ENCODE data around the gene OR10K2.
"Not testable (repeated sequence)": the region's sequence is repeated elsewhere in the genome, so short reads cannot be mapped to it uniquely, and the experiment has no call there.

OR10K2 gene

GRCh38 chr1:158426137-158426536 lies at the start of gene OR10K2:
Gene OR10K2, minus strand, starts transcription at chr1:158426237. Its CDS starts 5,371 bp downstream, at chr1:158420866.
- H3K27me3 ChIP-seq (ENCODE audit: insufficient read depth, low read length) = no peaks in the 10 kb centered on the region
- H3K36me3 ChIP-seq (ENCODE audit: insufficient read depth, low read length) = no peaks in the 10 kb centered on the region
- H3K9me3 ChIP-seq (ENCODE audit: low read length) = no peaks in the 10 kb centered on the region
- H3K4me1 ChIP-seq (ENCODE audit: insufficient read depth, low read length) = peaks cover 10% of the 10 kb centered on the region
- no peak within 1 kb of the TSS for H2AFZ ChIP-seq (ENCODE audit: low read depth, low read length)
- H3K4me3 ChIP-seq (ENCODE audit: low read length) = no peak within 1 kb of the TSS

GRCh38 chr1:158471920-158472319 lies 45.9 kb upstream of the OR10K2 start, which contains the start of gene OR10R2:
Gene OR10R2, plus strand, starts transcription at chr1:158472220. Its CDS starts 106 bp downstream, at chr1:158472326.
- no peak within 1 kb of the TSS for H2AFZ ChIP-seq (ENCODE audit: low read depth, low read length)
- H3K4me1 ChIP-seq (ENCODE audit: insufficient read depth, low read length) = no peaks in the 10 kb centered on the region
- no peaks in the 10 kb centered on the region for H3K27me3 ChIP-seq (ENCODE audit: insufficient read depth, low read length)
- H3K36me3 ChIP-seq (ENCODE audit: insufficient read depth, low read length) = no peaks in the 10 kb centered on the region
- H3K9me3 ChIP-seq (ENCODE audit: low read length) = no peaks in the 10 kb centered on the region
- H3K4me3 ChIP-seq (ENCODE audit: low read length) = no peak within 1 kb of the TSS

DNA sequence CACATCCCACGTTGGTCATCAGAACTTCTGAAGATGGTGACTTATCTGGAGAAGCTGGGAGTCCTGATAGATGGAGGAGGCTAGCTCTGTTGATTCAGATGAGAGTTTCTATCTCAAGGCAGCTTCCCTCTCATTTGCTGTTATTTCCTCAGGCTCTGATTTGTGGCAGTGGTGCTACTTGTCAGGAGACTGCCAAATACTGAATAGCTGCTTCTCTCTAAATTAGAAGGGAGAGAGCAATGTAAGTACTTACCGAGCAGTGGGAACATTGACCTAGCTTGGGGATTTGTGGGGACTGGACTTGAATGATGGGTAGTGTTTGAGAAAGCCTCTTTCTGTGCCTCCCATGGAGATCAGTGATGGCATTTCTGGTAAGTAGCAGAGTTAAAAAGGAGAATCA lies 35.5 kb upstream of the OR10K2 start, which contains the start of gene OR10K1:
OR10K1 (plus strand) TSS at position 301 of the 400 bp plus-strand sequence. CDS start 3,728 bp downstream, outside the sequence.
- Histone ChIP-seq H3K9me3 (ENCODE audit: low read length) (no peaks in the 10 kb centered on the region), H3K4me3 (ENCODE audit: low read length) (no peak within 1 kb of the TSS), H2AFZ (ENCODE audit: low read depth, low read length) (no peak within 1 kb of the TSS), H3K36me3 (ENCODE audit: insufficient read depth, low read length) (no peaks in the 10 kb centered on the region), H3K4me1 (ENCODE audit: insufficient read depth, low read length) (no peaks in the 10 kb centered on the region), H3K27me3 (ENCODE audit: insufficient read depth, low read length) (no peaks in the 10 kb centered on the region)

GRCh38 chr1:158458263-158458662 lies 32.2 kb upstream of the OR10K2 start:
- H3K4me1 ChIP-seq (ENCODE audit: insufficient read depth, low read length) = no peaks in the 10 kb centered on the region
- H3K9me3 ChIP-seq (ENCODE audit: low read length) = no peaks in the 10 kb centered on the region
- H3K4me3 ChIP-seq (ENCODE audit: low read length) = no peak overlapping the region
- no peaks in the 10 kb centered on the region for H3K27me3 ChIP-seq (ENCODE audit: insufficient read depth, low read length)
- H2AFZ ChIP-seq (ENCODE audit: low read depth, low read length) = no peak overlapping the region
- H3K36me3 ChIP-seq (ENCODE audit: insufficient read depth, low read length) = no peaks in the 10 kb centered on the region

GRCh38 chr1:158457246-158457645 lies 31.2 kb upstream of the OR10K2 start:
- no peak overlapping the region for H3K4me3 ChIP-seq (ENCODE audit: low read length)
- H3K27me3 ChIP-seq (ENCODE audit: insufficient read depth, low read length) = no peaks in the 10 kb centered on the region
- H2AFZ ChIP-seq (ENCODE audit: low read depth, low read length) = no peak overlapping the region
- H3K4me1 ChIP-seq (ENCODE audit: insufficient read depth, low read length) = no peaks in the 10 kb centered on the region
- no peaks in the 10 kb centered on the region for H3K36me3 ChIP-seq (ENCODE audit: insufficient read depth, low read length)
- H3K9me3 ChIP-seq (ENCODE audit: low read length) = no peaks in the 10 kb centered on the region

DNA sequence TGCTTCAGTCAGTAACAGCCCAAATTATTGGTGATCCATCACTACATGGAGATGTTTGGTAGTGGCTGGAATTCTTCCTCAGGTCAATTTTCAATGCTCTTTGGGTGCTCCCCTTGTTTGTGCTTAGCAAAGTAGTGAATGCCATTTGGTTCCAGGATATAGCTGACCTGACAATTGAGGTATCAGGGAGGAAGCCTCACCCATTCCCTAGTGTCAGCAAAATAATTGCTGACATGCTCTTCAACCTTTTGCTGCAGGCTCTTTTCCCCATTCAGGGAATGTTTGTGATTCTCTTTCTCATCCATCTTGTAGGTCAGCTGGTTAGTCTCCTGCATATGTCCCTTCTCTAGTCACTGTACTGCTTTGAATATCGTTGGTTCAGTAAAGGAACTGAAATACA lies 28.5 kb upstream of the OR10K2 start:
- Histone ChIP-seq H3K36me3 (ENCODE audit: insufficient read depth, low read length) (no peaks in the 10 kb centered on the region), H2AFZ (ENCODE audit: low read depth, low read length) (no peak overlapping the region), H3K4me1 (ENCODE audit: insufficient read depth, low read length) (no peaks in the 10 kb centered on the region), H3K4me3 (ENCODE audit: low read length) (no peak overlapping the region), H3K9me3 (ENCODE audit: low read length) (no peaks in the 10 kb centered on the region), H3K27me3 (ENCODE audit: insufficient read depth, low read length) (no peaks in the 10 kb centered on the region)

GRCh38 chr1:158445376-158445775 lies 19.3 kb upstream of the OR10K2 start:
- Histone ChIP-seq H3K9me3 (ENCODE audit: low read length) (no peaks in the 10 kb centered on the region), H3K27me3 (ENCODE audit: insufficient read depth, low read length) (no peaks in the 10 kb centered on the region), H3K4me1 (ENCODE audit: insufficient read depth, low read length) (no peaks in the 10 kb centered on the region), H3K36me3 (ENCODE audit: insufficient read depth, low read length) (no peaks in the 10 kb centered on the region), H3K4me3 (ENCODE audit: low read length) (no peak overlapping the region), H2AFZ (ENCODE audit: low read depth, low read length) (no peak overlapping the region)

GRCh38 chr1:158434741-158435140 lies 8.7 kb upstream of the OR10K2 start:
- Histone ChIP-seq H3K4me1 (ENCODE audit: insufficient read depth, low read length) (no peaks in the 10 kb centered on the region), H3K27me3 (ENCODE audit: insufficient read depth, low read length) (no peaks in the 10 kb centered on the region), H2AFZ (ENCODE audit: low read depth, low read length) (no peak overlapping the region), H3K36me3 (ENCODE audit: insufficient read depth, low read length) (no peaks in the 10 kb centered on the region), H3K4me3 (ENCODE audit: low read length) (no peak overlapping the region), H3K9me3 (ENCODE audit: low read length) (no peaks in the 10 kb centered on the region)

- H2AFZ ChIP-seq (ENCODE audit: low read depth, low read length); H3K36me3 ChIP-seq (ENCODE audit: insufficient read depth, low read length); H3K27me3 ChIP-seq (ENCODE audit: insufficient read depth, low read length); H3K9me3 ChIP-seq (ENCODE audit: low read length); H3K4me3 ChIP-seq (ENCODE audit: low read length); H3K4me1 ChIP-seq (ENCODE audit: insufficient read depth, low read length): not testable (repeated sequence)
Measured at GRCh38 chr1:158430163-158430562, 4.1 kb upstream of the OR10K2 start.

DNA sequence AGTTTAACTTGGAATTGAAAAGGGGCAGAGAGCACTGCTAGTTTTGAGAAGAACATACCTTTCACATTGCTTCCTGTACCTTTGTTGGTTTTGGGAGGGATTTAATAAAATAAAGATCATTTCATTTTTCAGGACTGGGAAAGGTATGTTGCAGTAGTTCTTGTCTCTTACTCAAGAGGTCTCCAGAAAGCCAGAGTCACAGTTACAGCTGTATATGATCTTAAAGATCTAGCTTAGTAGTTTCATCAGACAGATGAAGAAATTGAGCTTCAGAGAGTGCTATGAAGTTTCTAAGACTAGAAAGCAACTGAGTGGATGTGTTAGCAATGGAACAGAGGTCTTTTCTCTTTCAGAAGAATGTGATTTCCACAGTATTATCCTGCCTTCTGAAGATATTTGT lies 1.0 kb downstream of the OR10K2 start:
- Histone ChIP-seq H3K36me3 (ENCODE audit: insufficient read depth, low read length) (no peaks in the 10 kb centered on the region), H3K4me1 (ENCODE audit: insufficient read depth, low read length) (peaks cover 10% of the 10 kb centered on the region), H2AFZ (ENCODE audit: low read depth, low read length) (no peak overlapping the region), H3K4me3 (ENCODE audit: low read length) (no peak overlapping the region), H3K27me3 (ENCODE audit: insufficient read depth, low read length) (no peaks in the 10 kb centered on the region), H3K9me3 (ENCODE audit: low read length) (no peaks in the 10 kb centered on the region)

- H3K27me3 ChIP-seq (ENCODE audit: insufficient read depth, low read length) = no peaks in the 10 kb centered on the region
- no peak overlapping the region for H3K4me3 ChIP-seq (ENCODE audit: low read length)
- H3K36me3 ChIP-seq (ENCODE audit: insufficient read depth, low read length) = no peaks in the 10 kb centered on the region
- H2AFZ ChIP-seq (ENCODE audit: low read depth, low read length) = no peak overlapping the region
- peaks cover 10% of the 10 kb centered on the region for H3K4me1 ChIP-seq (ENCODE audit: insufficient read depth, low read length)
- no peaks in the 10 kb centered on the region for H3K9me3 ChIP-seq (ENCODE audit: low read length)
Measured at GRCh38 chr1:158422212-158422611, 3.8 kb downstream of the OR10K2 start.

GRCh38 chr1:158417586-158417985 lies 8.5 kb downstream of the OR10K2 start:
- no peaks in the 10 kb centered on the region for H3K9me3 ChIP-seq (ENCODE audit: low read length)
- peaks cover 9% of the 10 kb centered on the region for H3K4me1 ChIP-seq (ENCODE audit: insufficient read depth, low read length)
- H3K27me3 ChIP-seq (ENCODE audit: insufficient read depth, low read length) = no peaks in the 10 kb centered on the region
- no peak overlapping the region for H2AFZ ChIP-seq (ENCODE audit: low read depth, low read length)
- no peaks in the 10 kb centered on the region for H3K36me3 ChIP-seq (ENCODE audit: insufficient read depth, low read length)
- no peak overlapping the region for H3K4me3 ChIP-seq (ENCODE audit: low read length)

GRCh38 chr1:158414651-158415345 lies 11.2 kb downstream of the OR10K2 start:
- no peak overlapping the region for H2AFZ ChIP-seq (ENCODE audit: low read depth, low read length)
- H3K4me3 ChIP-seq (ENCODE audit: low read length) = no peak overlapping the region
- H3K27me3 ChIP-seq (ENCODE audit: insufficient read depth, low read length) = no peaks in the 10 kb centered on the region
- no peaks in the 10 kb centered on the region for H3K9me3 ChIP-seq (ENCODE audit: low read length)
- H3K4me1 ChIP-seq (ENCODE audit: insufficient read depth, low read length) = no peaks in the 10 kb centered on the region
- no peaks in the 10 kb centered on the region for H3K36me3 ChIP-seq (ENCODE audit: insufficient read depth, low read length)

DNA sequence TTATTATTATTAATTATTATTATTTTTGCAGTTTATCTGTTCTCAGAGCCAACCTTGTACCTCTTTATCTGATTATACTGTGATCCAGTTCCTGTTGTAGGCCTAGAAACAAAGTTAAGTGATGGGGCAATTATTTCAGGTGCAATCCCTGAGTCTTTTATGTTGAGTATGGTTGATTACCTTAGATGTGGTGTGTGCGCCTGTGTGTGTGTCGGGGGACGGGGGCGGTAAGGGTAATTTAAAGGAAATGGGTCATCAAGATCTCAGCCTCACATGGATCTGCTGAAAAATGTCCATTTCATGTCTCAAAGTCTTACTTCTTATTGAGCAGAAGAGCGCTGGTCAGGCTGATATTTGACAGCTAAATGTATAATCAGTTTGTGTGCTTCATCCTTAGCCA lies 18.9 kb downstream of the OR10K2 start:
- Histone ChIP-seq H3K27me3 (ENCODE audit: insufficient read depth, low read length) (no peaks in the 10 kb centered on the region), H3K4me1 (ENCODE audit: insufficient read depth, low read length) (no peaks in the 10 kb centered on the region), H3K36me3 (ENCODE audit: insufficient read depth, low read length) (no peaks in the 10 kb centered on the region), H3K9me3 (ENCODE audit: low read length) (no peaks in the 10 kb centered on the region), H3K4me3 (ENCODE audit: low read length) (no peak overlapping the region), H2AFZ (ENCODE audit: low read depth, low read length) (no peak overlapping the region)

All from neuron (in vitro differentiated cells).